PC-9 (cell line): ENCODE measurements around the gene PLCD3.

Source experiments
- CTCF ChIP-seq: fragments of 200-600 bp; sonication (generic); conservative IDR thresholded peaks from 2 replicates; pipeline ENCODE4 v1.6.1; 2017; ENCODE audit warnings: mixed run types, antibody characterized with exemption, mild to moderate bottlenecking, moderate library complexity
- EZH2 ChIP-seq: fragments of 200-600 bp; sonication (generic); IDR thresholded peaks from 2 replicates; pipeline ENCODE4 v1.8.0; 2017; ENCODE audit warnings: antibody characterized with exemption, low read depth

- TF ChIP-seq CTCF (no peak), EZH2 (no peak)
These were observed 1.4 kb downstream of the PLCD3 start for GRCh38 chr17:45130681-45131615.
